ENCODE data around the gene OPCML. TPM values are rescaled to one million over a fixed set of nuclear protein-coding genes. Genes with fewer than 3 reads are reported as not detected.
A peak's percentile ranks its signal among the peaks of the same experiment; 100 is the strongest.

Gene OPCML
- total and polyA plus RNA-seq, 2 donors (not counting 1 experiment from before 2014, with no cell fraction given): 0.99 to 2.8 TPM

DNA sequence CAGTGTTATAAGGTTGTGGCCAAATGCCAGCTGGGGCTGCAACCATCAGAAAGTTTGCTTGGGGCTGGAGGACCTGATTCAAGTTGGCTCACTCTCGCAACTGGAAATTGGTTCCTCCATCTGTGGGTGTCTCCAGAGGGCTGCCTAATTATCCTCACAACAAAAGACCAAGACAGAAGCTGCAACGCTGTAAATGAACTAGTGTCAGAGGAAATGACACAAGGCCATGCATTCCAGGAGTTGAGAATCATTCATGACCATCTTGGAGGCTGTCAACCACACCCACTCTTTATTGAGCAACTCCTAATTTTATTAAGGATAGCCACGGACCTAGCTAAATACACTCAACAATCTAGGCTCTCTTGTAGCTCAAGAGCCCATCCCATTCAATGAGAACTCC, 1060.8 kb downstream of the OPCML start:
- Histone ChIP-seq H3K36me3 (ENCODE audit: control insufficient read depth, insufficient read depth, low read length) (no peaks in the 10 kb centered on the region), H3K9me3 (ENCODE audit: control insufficient read depth, insufficient read depth, low read depth, low read length) (no peaks in the 10 kb centered on the region), H3K27me3 (ENCODE audit: control insufficient read depth, insufficient read depth, low read length) (no peaks in the 10 kb centered on the region), H3K4me3 (replicated peaks in 1 of 4; ENCODE audit: control extremely low read depth in 1 of 4, insufficient read depth in 1 of 4, low read depth in 3 of 4, low read length in 4 of 4) (no peak overlapping the region), H3K9ac (ENCODE audit: insufficient read depth, low read length) (no peak overlapping the region), H3K4me1 (ENCODE audit: control insufficient read depth, extremely low read depth, insufficient read depth, low read length) (no peaks in the 10 kb centered on the region), H3K27ac (ENCODE audit: insufficient read depth, low read length) (no peak overlapping the region), H3K79me2 (ENCODE audit: control insufficient read depth, insufficient read depth, low read length) (no peaks in the 10 kb centered on the region), H3K4me2 (ENCODE audit: extremely low read depth, insufficient read depth, low read length) (no peak overlapping the region), H2AFZ (ENCODE audit: low read length) (no peak overlapping the region), H4K20me1 (ENCODE audit: control insufficient read depth, extremely low read depth, insufficient read depth, low read length) (no peaks in the 10 kb centered on the region)
- TF ChIP-seq EZH2 (IDR thresholded peaks at IDR 0.05; ENCODE audit: low read length, missing control alignments): no peak
- TF ChIP-seq, protein P1, sequence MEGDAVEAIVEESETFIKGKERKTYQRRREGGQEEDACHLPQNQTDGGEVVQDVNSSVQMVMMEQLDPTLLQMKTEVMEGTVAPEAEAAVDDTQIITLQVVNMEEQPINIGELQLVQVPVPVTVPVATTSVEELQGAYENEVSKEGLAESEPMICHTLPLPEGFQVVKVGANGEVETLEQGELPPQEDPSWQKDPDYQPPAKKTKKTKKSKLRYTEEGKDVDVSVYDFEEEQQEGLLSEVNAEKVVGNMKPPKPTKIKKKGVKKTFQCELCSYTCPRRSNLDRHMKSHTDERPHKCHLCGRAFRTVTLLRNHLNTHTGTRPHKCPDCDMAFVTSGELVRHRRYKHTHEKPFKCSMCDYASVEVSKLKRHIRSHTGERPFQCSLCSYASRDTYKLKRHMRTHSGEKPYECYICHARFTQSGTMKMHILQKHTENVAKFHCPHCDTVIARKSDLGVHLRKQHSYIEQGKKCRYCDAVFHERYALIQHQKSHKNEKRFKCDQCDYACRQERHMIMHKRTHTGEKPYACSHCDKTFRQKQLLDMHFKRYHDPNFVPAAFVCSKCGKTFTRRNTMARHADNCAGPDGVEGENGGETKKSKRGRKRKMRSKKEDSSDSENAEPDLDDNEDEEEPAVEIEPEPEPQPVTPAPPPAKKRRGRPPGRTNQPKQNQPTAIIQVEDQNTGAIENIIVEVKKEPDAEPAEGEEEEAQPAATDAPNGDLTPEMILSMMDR (conservative IDR thresholded peaks at IDR 0.05 in 1 of 2, IDR thresholded peaks at IDR 0.05 in 1 of 2; ENCODE audit: low read depth in 1 of 2, low read length in 2 of 2): no peak
- peak in 1 of 2 donors; percentile 52 for DNase-seq (ENCODE audit: low read depth in 2 of 2)

DNA sequence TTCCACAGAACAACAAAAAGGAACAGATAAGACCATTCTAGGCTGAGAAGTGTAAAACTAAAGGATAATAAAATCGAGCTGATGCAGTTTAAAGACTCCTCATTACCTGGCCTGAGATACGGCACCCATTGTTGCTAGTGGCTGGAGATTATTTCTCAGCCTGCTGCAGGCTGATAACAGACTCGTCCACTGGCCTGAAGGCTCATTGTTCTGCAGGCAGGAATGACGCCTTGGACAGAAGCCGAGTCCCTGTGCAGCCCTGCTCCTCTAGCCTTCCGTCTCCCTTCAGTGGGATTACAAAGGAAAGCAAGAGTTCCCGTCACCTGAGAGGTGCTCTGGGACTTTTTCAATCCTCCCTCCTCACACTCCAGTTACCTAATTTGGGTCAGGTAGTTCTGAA, 1065.3 kb downstream of the OPCML start:
- Histone ChIP-seq H3K9me3 (ENCODE audit: control insufficient read depth, insufficient read depth, low read depth, low read length) (no peaks in the 10 kb centered on the region), H3K4me1 (ENCODE audit: control insufficient read depth, extremely low read depth, insufficient read depth, low read length) (no peaks in the 10 kb centered on the region)
- no peak for DNase-seq (ENCODE audit: low read depth in 2 of 2)

DNA sequence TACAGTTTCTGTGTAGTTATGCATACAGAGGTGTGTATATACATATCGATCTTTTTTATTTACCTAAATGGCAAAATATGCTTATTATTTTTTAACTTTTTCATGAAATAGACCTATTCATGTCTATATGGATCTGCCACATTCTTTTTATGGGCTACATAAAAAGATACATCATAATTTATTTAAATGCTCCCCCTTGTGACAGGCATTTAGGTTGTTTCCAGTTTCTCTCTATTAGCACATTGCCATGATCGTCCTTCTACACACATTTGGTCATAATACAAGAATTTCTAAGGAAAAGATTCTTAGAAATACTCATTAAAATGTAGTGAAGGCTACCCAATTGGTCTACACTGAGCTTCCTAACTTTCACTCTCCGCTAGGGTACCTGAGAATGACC, 1067.4 kb downstream of the OPCML start:
- Histone ChIP-seq H3K36me3 (ENCODE audit: control insufficient read depth, insufficient read depth, low read length) (no peaks in the 10 kb centered on the region), H3K27me3 (ENCODE audit: control insufficient read depth, insufficient read depth, low read length) (no peaks in the 10 kb centered on the region), H3K9me3 (ENCODE audit: control insufficient read depth, insufficient read depth, low read depth, low read length) (no peaks in the 10 kb centered on the region), H2AFZ (ENCODE audit: low read length) (no peak overlapping the region), H3K79me2 (ENCODE audit: control insufficient read depth, insufficient read depth, low read length) (no peaks in the 10 kb centered on the region), H4K20me1 (ENCODE audit: control insufficient read depth, extremely low read depth, insufficient read depth, low read length) (no peaks in the 10 kb centered on the region), H3K4me1 (ENCODE audit: control insufficient read depth, extremely low read depth, insufficient read depth, low read length) (no peaks in the 10 kb centered on the region), H3K27ac (ENCODE audit: insufficient read depth, low read length) (no peak overlapping the region), H3K9ac (ENCODE audit: insufficient read depth, low read length) (no peak overlapping the region), H3K4me3 (replicated peaks in 1 of 4; ENCODE audit: control extremely low read depth in 1 of 4, insufficient read depth in 1 of 4, low read depth in 3 of 4, low read length in 4 of 4) (no peak overlapping the region), H3K4me2 (ENCODE audit: extremely low read depth, insufficient read depth, low read length) (no peak overlapping the region)
- TF ChIP-seq, protein P1 (conservative IDR thresholded peaks at IDR 0.05 in 1 of 2, IDR thresholded peaks at IDR 0.05 in 1 of 2; ENCODE audit: low read depth in 1 of 2, low read length in 2 of 2): no peak
- no peak for TF ChIP-seq EZH2 (IDR thresholded peaks at IDR 0.05; ENCODE audit: low read length, missing control alignments)
- no peak for DNase-seq (ENCODE audit: low read depth in 2 of 2)

More for the DNA sequence above, 1065.3 kb downstream of the OPCML start:
- no peak overlapping the region for H3K4me2 ChIP-seq (ENCODE audit: extremely low read depth, insufficient read depth, low read length)
- H3K27ac ChIP-seq (ENCODE audit: insufficient read depth, low read length): no peak overlapping the region
- H3K27me3 ChIP-seq (ENCODE audit: control insufficient read depth, insufficient read depth, low read length): no peaks in the 10 kb centered on the region
- no peaks in the 10 kb centered on the region for H4K20me1 ChIP-seq (ENCODE audit: control insufficient read depth, extremely low read depth, insufficient read depth, low read length)
- H3K79me2 ChIP-seq (ENCODE audit: control insufficient read depth, insufficient read depth, low read length): no peaks in the 10 kb centered on the region
- H3K9ac ChIP-seq (ENCODE audit: insufficient read depth, low read length): no peak overlapping the region
- no peaks in the 10 kb centered on the region for H3K36me3 ChIP-seq (ENCODE audit: control insufficient read depth, insufficient read depth, low read length)
- no peak overlapping the region for H2AFZ ChIP-seq (ENCODE audit: low read length)
- no peak for TF ChIP-seq EZH2 (IDR thresholded peaks at IDR 0.05; ENCODE audit: low read length, missing control alignments)
- TF ChIP-seq, protein P1 (conservative IDR thresholded peaks at IDR 0.05 in 1 of 2, IDR thresholded peaks at IDR 0.05 in 1 of 2; ENCODE audit: low read depth in 1 of 2, low read length in 2 of 2): no peak
- H3K4me3 ChIP-seq (replicated peaks in 1 of 4; ENCODE audit: control extremely low read depth in 1 of 4, insufficient read depth in 1 of 4, low read depth in 3 of 4, low read length in 4 of 4): no peak overlapping the region
